ENCODE data around the gene PIGT. TPM values are rescaled to one million over a fixed set of nuclear protein-coding genes. Genes with fewer than 3 reads are reported as not detected.

Gene PIGT
- total RNA-seq, 1 experiment from 2014 or later, result 71.4 TPM

DNA sequence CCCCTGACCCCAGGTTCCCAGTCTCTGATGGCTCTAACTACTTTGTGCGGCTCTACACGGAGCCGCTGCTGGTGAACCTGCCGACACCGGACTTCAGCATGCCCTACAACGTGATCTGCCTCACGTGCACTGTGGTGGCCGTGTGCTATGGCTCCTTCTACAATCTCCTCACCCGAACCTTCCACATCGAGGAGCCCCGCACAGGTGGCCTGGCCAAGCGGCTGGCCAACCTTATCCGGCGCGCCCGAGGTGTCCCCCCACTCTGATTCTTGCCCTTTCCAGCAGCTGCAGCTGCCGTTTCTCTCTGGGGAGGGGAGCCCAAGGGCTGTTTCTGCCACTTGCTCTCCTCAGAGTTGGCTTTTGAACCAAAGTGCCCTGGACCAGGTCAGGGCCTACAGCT is 9.6 kb downstream of the PIGT start (continued):
- TF ChIP-seq, protein P1, sequence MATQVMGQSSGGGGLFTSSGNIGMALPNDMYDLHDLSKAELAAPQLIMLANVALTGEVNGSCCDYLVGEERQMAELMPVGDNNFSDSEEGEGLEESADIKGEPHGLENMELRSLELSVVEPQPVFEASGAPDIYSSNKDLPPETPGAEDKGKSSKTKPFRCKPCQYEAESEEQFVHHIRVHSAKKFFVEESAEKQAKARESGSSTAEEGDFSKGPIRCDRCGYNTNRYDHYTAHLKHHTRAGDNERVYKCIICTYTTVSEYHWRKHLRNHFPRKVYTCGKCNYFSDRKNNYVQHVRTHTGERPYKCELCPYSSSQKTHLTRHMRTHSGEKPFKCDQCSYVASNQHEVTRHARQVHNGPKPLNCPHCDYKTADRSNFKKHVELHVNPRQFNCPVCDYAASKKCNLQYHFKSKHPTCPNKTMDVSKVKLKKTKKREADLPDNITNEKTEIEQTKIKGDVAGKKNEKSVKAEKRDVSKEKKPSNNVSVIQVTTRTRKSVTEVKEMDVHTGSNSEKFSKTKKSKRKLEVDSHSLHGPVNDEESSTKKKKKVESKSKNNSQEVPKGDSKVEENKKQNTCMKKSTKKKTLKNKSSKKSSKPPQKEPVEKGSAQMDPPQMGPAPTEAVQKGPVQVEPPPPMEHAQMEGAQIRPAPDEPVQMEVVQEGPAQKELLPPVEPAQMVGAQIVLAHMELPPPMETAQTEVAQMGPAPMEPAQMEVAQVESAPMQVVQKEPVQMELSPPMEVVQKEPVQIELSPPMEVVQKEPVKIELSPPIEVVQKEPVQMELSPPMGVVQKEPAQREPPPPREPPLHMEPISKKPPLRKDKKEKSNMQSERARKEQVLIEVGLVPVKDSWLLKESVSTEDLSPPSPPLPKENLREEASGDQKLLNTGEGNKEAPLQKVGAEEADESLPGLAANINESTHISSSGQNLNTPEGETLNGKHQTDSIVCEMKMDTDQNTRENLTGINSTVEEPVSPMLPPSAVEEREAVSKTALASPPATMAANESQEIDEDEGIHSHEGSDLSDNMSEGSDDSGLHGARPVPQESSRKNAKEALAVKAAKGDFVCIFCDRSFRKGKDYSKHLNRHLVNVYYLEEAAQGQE (IDR thresholded peaks at IDR 0.05; ENCODE audit: low read depth), result no peak
- no peak for TF ChIP-seq EZH2 (IDR thresholded peaks at IDR 0.05)
- TF ChIP-seq EZH2phosphoT487 (IDR thresholded peaks at IDR 0.05; ENCODE audit: borderline replicate concordance), result no peak

DNA sequence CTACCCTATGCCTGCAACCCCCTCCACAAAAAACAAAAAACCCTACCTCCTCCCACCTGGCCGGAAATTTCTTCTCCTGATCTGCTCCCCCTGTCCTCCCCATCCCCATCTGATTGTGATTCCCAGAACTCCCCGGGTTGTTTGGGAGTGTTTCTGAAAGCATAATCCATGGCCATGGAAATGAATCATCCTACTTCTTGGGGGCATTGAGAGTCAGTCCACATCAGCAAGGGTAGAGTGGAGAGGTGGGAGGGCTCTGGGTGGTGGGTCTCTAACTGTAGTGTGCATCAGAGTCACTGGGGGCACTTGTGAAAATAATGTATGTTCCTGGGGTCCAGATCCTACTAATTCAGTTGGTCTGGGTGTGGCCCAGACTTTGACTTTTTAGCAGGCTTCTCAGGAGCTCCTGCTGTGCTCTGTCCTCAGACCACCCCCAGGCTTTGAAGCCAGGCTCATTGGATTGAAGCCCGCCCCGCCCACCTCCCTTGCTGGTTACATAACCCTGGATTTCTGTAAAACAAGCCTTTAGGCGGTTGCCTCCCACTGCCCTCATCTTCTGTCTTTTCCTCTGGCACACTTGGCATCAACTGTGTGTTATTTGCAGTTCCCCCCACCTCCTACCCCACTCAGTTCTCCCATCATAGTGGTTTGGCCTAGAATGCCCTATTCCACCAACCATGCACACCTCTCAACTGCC is 10.5 kb downstream of the PIGT start:
- no TSS peak for BruUV-seq (replicated peaks)
- Histone ChIP-seq H3K79me2 (ENCODE audit: insufficient read depth, low read length) (no peaks in the 10 kb centered on the region), H3K4me2 (ENCODE audit: low read length) (no peak overlapping the region), H3K27ac (ENCODE audit: low read depth, low read length) (no peak overlapping the region), H4K20me1 (ENCODE audit: insufficient read depth) (no peaks in the 10 kb centered on the region), H3K9ac (ENCODE audit: low read length) (no peak overlapping the region), H3K9me3 (ENCODE audit: control insufficient read depth in 1 of 2, insufficient read depth in 1 of 2, low read depth in 1 of 2, low read length in 2 of 2) (no peaks in the 10 kb centered on the region), H3K9me2 (ENCODE audit: insufficient read depth) (no peaks in the 10 kb centered on the region), H3K36me3 (ENCODE audit: control insufficient read depth in 1 of 2, insufficient read depth in 2 of 2, low read length in 2 of 2) (peaks cover 24 to 28% of the 10 kb centered on the region in 2 experiments; a peak in 3 of 4 replicates), H3K27me3 (ENCODE audit: insufficient read depth, low read length) (no peaks in the 10 kb centered on the region), H3K4me3 (replicated peaks in 1 of 2; ENCODE audit: low read depth in 1 of 2, low read length in 2 of 2) (no peak overlapping the region), H2AFZ (ENCODE audit: low read depth, low read length, poor library complexity, severe bottlenecking) (no peak overlapping the region), H3K4me1 (ENCODE audit: control insufficient read depth in 1 of 2, insufficient read depth in 2 of 2, low read length in 2 of 2) (no peaks in the 10 kb centered on the region)
- CTCF ChIA-PET, result no interaction called here
- DNase-seq (ENCODE audit: low read depth, low spot score), result no peak
- POLR2A ChIA-PET, result no interaction called here
- intact Hi-C loops (cut with micrococcal nuclease), result no loop called here
- RAD21 ChIA-PET (ENCODE audit: low non-redundant PET in 1 of 2, low total read pairs in 2 of 2, uncharacterized antibody in 2 of 2, unreplicated experiment in 2 of 2), result no interaction called here
- no peak for ATAC-seq
- no peak for TF ChIP-seq JUND (IDR thresholded peaks at IDR 0.05)
- TF ChIP-seq, protein P2, sequence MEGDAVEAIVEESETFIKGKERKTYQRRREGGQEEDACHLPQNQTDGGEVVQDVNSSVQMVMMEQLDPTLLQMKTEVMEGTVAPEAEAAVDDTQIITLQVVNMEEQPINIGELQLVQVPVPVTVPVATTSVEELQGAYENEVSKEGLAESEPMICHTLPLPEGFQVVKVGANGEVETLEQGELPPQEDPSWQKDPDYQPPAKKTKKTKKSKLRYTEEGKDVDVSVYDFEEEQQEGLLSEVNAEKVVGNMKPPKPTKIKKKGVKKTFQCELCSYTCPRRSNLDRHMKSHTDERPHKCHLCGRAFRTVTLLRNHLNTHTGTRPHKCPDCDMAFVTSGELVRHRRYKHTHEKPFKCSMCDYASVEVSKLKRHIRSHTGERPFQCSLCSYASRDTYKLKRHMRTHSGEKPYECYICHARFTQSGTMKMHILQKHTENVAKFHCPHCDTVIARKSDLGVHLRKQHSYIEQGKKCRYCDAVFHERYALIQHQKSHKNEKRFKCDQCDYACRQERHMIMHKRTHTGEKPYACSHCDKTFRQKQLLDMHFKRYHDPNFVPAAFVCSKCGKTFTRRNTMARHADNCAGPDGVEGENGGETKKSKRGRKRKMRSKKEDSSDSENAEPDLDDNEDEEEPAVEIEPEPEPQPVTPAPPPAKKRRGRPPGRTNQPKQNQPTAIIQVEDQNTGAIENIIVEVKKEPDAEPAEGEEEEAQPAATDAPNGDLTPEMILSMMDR (IDR thresholded peaks at IDR 0.05 in 2 of 3, conservative IDR thresholded peaks at IDR 0.05 in 1 of 3; ENCODE audit: borderline replicate concordance in 1 of 3, insufficient read depth in 1 of 3, low read depth in 2 of 3, low read length in 2 of 3), result no peak
- TF ChIP-seq, protein P3, sequence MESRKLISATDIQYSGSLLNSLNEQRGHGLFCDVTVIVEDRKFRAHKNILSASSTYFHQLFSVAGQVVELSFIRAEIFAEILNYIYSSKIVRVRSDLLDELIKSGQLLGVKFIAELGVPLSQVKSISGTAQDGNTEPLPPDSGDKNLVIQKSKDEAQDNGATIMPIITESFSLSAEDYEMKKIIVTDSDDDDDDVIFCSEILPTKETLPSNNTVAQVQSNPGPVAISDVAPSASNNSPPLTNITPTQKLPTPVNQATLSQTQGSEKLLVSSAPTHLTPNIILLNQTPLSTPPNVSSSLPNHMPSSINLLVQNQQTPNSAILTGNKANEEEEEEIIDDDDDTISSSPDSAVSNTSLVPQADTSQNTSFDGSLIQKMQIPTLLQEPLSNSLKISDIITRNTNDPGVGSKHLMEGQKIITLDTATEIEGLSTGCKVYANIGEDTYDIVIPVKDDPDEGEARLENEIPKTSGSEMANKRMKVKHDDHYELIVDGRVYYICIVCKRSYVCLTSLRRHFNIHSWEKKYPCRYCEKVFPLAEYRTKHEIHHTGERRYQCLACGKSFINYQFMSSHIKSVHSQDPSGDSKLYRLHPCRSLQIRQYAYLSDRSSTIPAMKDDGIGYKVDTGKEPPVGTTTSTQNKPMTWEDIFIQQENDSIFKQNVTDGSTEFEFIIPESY (IDR thresholded peaks at IDR 0.05; ENCODE audit: extremely low read depth, insufficient replicate concordance, low read length), result no peak
- TF ChIP-seq YY1 (IDR thresholded peaks at IDR 0.05; ENCODE audit: extremely low read depth, insufficient replicate concordance, low read depth, low read length), result no peak
- no peak for TF ChIP-seq SIN3A (IDR thresholded peaks at IDR 0.05; ENCODE audit: low read depth)
- TF ChIP-seq, protein P1 (IDR thresholded peaks at IDR 0.05; ENCODE audit: low read depth), result no peak
- no peak for TF ChIP-seq POLR2A (IDR thresholded peaks at IDR 0.05; ENCODE audit: borderline replicate concordance, extremely low read depth, insufficient read depth, insufficient read length)
- no peak for TF ChIP-seq EZH2phosphoT487 (IDR thresholded peaks at IDR 0.05; ENCODE audit: borderline replicate concordance)
- TF ChIP-seq ZNF274 (IDR thresholded peaks at IDR 0.05; ENCODE audit: low read depth, low read length), result no peak
- TF ChIP-seq RAD21 (IDR thresholded peaks at IDR 0.05; ENCODE audit: low read depth), result no peak
- no peak for TF ChIP-seq CBX3 (IDR thresholded peaks at IDR 0.05; ENCODE audit: low read depth)
